ENCODE data around the gene SLC24A3.

DNA sequence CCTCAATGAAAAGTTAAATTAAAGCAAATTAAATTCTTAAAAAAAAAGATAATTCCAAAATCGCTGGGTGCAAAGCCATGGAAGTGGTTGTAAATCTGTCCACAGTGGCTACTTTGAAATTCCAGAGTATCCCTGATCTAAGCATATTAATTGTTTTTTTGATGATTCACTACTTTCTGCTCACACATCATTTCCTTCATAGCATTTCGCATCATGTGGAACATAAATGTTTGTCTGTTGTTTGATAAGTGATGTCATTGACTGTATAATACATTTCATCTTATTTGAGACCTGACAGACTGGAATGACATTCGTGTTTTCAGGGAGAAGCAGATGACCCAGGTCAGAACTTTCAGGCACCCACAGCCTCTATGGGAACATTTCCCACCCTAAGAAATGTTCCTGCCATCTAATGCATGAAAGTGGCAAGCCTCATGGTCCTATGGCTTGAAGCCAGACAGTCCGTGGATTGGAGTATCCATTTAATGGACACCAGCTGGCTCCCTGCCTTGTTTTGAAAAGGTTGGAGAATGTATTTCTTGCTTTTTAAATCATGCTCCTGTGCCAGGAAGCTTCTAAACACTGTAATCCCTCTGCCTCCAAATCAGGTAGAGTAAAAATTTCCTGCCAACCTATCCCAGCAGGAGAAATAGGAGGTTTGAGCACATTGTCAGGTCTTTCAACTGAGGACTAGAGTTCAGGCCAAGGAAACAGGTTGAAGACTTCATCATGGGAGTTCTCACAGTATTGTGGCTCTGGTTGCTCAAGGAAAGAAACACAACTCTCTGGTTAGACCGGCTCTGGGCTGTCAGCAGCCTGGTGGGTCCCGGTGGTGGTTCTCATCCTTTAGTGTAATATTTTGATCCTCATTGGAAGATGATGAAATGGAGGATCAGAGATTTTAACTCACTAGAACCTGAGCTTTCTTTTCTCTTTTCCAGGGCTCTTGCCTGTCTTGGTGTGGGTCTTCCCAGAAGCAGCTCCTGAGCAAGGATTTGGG lies 157.9 kb downstream of the SLC24A3 start:
- TF ChIP-seq SP1 (IDR thresholded peaks at IDR 0.05) = no peak
- TF ChIP-seq SP1 (CRISPR knock-in tag; IDR thresholded peaks at IDR 0.05) = no peak
- TF ChIP-seq ZNF713 (CRISPR knock-in tag; IDR thresholded peaks at IDR 0.05) = no peak
- no peak for TF ChIP-seq ZBTB3 (CRISPR knock-in tag; IDR thresholded peaks at IDR 0.05; ENCODE audit: borderline replicate concordance, low read depth)
- TF ChIP-seq ZNF616 (CRISPR knock-in tag; IDR thresholded peaks at IDR 0.05; ENCODE audit: low read depth) = no peak
- no peak for TF ChIP-seq HOXA3 (CRISPR knock-in tag; IDR thresholded peaks at IDR 0.05)
- TF ChIP-seq, protein P1, sequence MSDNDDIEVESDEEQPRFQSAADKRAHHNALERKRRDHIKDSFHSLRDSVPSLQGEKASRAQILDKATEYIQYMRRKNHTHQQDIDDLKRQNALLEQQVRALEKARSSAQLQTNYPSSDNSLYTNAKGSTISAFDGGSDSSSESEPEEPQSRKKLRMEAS (IDR thresholded peaks at IDR 0.05) = no peak
- TF ChIP-seq ZNF558 (CRISPR knock-in tag; IDR thresholded peaks at IDR 0.05; ENCODE audit: borderline replicate concordance) = no peak
